Effector CD4-positive, alpha-beta T cell (primary cell): Measurements from ENCODE around the gene CENPE.
A peak's percentile ranks its signal among the peaks of the same experiment; 100 is the strongest.

Source experiments
- DNase-seq: peaks from one replicate; pipeline ENCODE4 v3.0.0-alpha.2; 2020

The CENPE gene

DNA sequence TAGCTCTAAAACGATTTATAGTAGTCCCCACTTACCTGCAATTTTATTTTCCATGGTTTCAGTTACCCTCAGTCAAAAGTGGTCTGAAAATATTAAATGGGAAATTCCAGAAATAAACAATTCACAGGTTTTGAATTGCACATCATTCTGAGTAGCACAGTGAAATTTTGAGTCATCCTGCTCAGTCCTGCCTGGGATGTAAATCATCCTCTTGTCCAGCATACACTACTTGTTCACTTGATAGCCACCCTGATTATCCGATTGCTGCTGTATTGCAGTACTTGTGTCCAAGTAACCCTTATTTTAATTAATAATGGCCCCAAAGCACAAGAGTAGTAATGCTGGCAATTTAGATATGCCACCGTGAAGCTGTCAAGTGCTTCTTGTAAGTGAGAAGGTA lies 75.0 kb downstream of the CENPE start:
- DNase-seq, result no peak

DNA sequence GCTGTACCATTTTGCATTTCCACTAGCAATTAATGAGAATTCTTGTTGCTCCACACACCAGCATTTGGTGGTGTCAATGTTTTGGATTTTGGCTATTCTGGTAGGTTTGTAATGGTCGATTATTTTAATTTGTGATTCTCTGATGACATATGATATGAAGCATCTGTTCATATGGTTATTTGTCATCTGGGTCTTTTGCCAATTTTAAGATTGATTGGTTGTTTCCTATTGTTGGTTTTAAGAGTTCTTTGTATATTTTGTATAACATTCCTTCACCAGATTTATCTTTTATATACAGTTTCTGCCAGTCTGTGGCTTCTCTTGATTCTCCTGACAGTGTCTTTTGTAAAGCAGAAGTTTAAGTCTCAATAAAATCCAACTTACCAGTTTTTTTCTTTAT lies 80.0 kb downstream of the CENPE start:
- no peak for DNase-seq

- no peak for DNase-seq
Observed at GRCh38 chr4:103111598-103111997, 86.5 kb downstream of the CENPE start.

DNA sequence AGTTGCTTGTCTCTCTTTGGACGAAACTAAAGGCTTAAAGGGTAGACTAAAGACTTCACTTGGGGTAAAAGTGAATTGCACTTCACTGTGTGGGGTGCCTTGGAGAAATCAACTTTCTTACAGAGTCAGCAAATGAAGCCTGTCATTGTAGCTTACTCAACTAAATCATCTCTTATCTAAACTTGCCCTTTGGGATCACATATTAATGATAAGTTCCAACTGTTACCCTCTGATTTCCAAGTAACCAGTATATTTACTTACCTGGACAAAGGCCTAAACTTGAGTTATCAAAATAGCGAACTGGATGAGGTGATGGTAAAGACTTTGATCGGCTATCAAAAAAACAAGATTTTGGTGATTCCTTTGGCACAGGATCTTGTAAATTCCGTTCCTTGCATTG lies 89.6 kb downstream of the CENPE start:
- no peak for DNase-seq

DNA sequence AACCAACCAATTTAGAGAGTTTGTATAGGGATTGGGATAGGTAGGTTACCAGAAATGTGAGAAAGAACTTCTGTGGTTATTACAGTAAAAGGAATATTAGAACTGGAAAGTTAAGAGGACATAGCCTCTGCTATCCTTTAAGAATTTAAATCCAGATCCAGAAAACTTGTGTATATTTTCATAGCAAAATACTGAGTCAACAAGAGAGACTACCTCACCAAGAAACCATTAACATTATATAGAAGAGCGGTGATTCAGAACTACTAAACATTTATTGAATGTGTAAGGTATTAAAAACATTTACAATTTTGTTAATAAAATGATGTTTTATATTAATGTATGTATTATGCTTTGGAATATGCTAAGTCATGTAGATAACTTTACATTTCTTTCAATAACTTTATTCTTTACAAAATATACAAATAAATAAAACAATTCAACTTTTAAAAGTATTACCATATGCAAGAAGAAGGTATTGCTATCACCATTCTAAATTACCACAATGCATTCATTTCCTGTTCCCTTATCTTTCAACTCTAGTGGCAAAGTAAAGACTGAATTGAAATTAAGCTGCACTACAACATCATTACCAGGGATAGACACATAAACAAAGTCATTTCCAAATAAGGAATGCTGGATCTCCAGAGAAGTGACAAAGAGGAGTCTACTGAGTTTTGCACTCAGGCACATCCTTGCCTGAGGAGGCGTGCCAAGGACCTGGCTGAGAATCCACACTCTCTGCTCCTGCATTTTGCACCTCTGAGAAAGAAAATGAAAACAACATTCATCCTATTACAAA lies 92.4 kb downstream of the CENPE start:
- no peak for DNase-seq

GRCh38 chr4:103104886-103105285 lies 93.3 kb downstream of the CENPE start:
- DNase-seq, result no peak

DNA sequence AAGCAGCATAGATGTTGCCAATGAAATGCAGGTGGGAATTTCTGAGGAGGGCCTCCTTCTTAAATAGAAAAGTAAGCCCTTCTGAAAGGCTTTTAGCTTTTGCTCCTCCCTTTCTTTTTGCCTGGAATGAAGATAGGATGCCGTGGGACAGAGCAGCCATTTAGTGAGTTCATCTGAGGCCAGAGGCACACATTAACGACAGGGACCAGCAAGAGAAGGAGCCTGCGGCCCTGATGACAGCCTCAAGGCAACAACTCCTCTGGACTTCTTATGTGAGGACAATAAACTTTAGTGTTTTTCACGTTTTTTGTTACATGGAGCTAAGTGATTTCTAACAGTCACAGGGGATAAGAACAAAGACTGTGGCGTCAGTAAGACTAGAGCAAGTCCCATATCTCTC lies 97.5 kb downstream of the CENPE start:
- DNase-seq, result no peak

DNA sequence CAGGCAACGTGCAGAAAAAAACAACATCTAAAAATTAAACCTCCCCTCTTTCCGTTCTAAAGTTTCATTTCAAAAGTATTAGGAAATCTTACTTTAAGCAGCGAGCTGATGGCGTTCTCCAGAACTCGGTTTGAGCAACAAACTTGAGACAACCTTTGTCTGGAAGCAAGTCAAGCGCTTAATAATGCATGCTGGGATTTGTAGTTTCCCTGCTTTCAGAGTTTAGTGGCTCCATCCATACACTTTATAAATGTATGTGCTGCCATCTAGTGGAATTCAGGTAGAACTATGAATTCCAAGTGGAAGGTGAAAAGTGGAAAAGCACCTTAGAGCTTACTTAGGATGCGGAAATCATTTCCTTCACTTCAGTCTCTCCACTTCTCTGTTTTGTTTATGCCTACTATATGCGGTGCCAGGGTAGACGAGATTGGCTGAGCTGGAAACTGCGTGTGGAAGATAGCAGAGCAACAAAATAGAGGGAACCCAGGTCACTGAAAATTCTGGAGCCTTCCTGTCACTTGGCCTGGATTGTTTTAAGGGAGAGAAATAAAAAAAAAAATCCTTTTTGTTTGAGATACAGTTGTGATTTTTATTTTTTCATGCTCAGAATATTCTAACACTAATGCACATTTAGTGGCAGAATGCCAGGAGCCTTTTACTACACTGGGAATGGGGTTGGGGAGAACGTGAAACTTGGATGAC lies 98.3 kb downstream of the CENPE start, which contains the start of gene BDH2:
Gene BDH2 (minus strand): TSS at position 144 of the 702 bp plus-strand sequence. CDS start 3,580 bp downstream, outside the sequence.
- DNase-seq, result peak; percentile 48

GRCh38 chr4:103098756-103099440 lies 99.2 kb downstream of the CENPE start:
- DNase-seq, result no peak

- no peak for DNase-seq
Observed at GRCh38 chr4:103098341-103098740, 99.8 kb downstream of the CENPE start.

DNA sequence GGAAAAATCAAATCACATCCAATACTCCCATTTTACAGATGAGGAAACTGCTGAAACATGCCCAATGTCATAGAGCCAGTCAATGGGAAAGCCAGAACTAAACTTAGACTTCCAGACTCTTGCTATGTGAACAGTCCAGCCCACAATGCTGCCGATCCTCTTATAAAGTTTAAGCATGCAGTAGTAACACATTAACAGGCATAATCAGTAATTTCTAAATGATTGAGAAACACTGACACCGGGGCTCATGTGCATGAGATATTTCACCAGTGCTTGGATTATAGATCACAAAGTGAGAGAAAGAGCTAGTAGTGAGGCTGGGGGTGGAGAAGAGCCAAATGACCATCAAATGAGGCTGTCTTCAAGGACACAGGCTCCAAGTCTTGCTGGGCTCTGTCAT lies 101.0 kb downstream of the CENPE start:
- no peak for DNase-seq

- no peak for DNase-seq
Observed at GRCh38 chr4:103095080-103095479, 103.1 kb downstream of the CENPE start.

- DNase-seq, result no peak
Observed at GRCh38 chr4:103092245-103092644, 105.9 kb downstream of the CENPE start.

DNA sequence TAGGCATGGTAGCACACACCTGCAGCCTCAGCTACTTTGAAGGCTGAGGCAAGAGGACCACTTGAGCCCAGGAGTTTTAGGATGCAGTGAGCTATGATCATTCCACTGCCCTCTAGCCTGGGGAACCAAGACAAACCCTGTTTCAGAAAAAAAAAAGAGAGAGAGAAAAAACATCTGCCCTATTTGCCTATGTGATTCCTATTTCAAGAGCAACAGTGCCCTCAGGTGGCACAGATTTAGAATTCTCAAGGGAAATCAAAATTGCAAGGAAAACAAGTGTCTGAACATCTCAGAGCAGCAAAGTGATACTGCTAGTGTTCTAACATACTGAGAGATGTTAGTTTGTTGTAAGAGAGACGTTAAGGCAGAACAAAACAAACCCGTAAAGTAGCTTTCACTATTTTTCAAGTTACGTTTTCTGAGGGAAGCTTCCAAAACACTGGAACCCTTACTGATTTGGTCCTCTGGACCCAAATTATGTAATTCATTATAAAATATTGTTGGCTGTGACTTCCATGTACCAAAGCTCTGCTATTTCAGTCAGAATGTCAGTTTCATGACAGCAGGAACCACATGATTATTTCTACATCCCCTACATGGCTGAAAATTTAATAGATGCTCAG lies 106.4 kb downstream of the CENPE start:
- peak; percentile 22 for DNase-seq

DNA sequence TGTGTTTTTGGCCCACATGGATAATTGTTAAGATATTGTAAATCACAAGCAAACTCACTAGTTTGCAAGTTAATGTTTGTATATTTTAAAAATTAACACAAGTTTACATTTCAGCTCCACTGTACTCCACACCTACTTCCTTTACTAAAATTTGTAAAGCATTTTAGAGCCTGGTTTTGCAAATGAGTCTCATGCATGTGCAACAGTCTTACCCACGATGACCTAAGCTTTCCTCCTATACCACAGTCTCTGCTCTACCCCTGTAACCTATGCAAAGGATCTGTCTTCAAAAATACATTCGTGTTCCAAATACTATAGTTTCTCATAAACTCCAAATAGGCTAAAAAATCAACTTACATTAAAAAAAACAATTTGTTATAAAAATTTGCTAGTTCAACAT lies 108.7 kb downstream of the CENPE start:
- no peak for DNase-seq

DNA sequence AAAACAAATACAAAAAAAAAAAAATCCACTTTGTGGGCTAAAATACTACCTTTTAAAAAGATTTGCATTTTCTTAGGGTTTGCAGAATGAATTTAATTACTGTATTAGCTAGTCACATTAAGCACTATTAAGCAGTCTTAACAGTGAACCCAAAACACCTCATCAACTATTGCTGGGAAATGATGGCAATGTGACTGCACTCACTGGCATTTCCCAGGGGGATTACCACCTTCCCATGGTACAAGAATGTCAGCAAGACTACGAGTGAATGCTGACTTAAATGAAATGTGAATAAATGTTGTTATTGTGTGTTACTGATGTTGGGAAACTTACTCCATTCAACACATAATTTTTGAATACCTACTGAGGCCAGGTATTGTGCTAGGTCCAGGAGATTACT lies 111.6 kb downstream of the CENPE start:
- no peak for DNase-seq

DNA sequence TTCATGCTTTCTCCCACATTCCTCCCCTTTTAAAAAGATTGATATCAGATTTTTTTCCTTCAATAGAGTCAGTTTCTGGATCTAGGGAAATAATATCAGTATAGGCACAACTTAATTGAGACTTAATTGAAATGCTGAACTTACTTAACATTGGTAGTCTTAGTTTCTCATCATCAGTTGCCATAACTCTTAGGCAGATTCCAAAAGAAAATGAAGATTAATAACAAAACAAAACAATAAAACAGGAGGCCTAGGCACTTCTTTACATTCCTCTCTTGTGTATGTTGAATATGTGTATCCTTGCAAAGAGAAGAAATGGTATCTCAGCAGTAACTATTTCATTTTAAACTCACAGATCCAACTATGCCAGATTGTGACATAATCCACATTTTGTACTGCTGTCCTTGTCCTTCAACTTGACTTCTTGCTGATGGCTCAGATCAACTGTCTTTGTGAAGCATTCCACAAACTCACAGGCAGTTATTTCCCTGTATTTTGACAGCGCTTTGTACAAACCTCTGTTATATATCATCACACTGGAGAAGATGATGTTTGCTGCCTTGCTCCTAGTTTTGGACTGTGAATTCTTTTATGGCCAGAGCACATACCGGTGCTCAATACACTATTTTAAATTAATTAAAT lies 112.5 kb downstream of the CENPE start:
- DNase-seq, result no peak

GRCh38 chr4:103079621-103080020 lies 118.5 kb downstream of the CENPE start:
- no peak for DNase-seq

DNA sequence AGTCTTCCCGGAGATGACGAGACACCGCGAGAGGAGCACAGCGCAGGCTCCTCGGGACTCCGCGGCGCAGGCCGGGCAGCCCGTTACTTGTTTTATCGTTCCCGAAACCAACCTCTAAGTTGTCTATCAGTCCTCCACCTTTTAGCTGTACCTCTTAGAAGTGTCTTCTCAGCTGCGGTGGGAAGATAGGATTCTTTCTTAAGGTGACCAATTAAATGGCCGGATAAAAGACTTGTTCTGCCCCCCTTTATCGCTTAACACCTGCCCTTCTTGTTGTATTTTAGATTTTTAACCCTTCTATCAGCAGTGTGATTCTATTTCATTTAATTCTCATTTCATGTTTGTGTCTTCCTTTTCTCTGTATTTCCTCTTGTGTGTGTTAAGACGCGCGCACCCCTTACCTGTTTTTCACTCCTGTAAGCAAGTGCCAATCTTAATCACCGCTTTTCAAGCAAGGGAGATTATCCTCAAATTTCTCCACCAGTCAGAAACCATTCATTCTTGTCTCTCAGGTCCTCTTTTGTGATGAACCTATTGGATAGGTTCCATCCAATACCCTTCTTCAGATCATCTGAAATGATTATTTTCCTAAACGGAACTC lies 121.3 kb downstream of the CENPE start, which contains the start of gene SLC9B2:
Gene SLC9B2 (minus strand): TSS at position 15 of the 601 bp plus-strand sequence. CDS start 9,211 bp downstream, outside the sequence.
- no peak for DNase-seq

DNA sequence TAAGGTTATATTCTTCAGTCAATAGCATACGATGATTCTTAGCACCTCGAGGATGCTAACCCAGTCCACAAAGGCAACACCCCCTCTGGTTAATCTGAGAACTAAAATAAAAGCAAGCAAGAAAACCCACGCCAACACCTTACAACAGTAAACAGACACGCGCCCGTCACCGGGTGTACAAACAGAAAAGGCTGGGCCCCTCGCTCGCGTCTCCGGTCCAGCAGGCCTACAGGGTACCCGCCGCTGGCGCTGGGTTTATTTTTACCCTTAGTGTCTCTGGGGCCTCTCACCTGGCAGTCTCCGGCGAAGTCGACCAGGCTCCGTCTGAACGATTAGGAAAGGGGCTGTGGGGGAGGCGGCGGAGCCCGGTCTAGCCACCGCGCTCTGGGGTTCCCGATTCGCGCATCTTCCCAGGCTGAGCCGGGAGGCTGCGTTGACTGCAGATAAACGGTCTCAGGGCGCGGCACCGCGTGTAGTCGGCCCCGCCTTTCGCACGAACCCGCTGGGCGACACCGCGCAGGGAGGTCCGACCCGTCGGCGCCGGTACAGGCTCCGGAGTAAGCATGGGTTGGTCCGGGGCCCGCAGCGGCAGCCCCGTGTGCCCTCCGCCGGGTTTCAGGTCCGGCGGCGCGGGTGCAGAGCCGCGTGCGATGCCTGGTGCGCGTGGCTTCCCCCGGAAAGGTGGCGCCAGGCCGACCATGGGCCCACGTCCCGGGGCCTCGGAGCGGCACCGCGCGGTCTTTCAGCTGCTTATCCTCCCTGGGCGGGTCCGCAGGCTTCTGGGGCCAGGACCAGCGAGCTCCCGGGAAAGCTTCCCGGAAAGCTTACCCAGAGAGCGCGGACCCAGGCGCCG lies 122.0 kb downstream of the CENPE start:
- peak; percentile 35 for DNase-seq

- no peak for DNase-seq
Observed at GRCh38 chr4:103075435-103075893, 122.7 kb downstream of the CENPE start.
